ENCODE results near the gene RCC2.
"Not testable (repeated sequence)": the region's sequence is repeated elsewhere in the genome, so short reads cannot be mapped to it uniquely, and the experiment has no call there.

Gene RCC2

DNA sequence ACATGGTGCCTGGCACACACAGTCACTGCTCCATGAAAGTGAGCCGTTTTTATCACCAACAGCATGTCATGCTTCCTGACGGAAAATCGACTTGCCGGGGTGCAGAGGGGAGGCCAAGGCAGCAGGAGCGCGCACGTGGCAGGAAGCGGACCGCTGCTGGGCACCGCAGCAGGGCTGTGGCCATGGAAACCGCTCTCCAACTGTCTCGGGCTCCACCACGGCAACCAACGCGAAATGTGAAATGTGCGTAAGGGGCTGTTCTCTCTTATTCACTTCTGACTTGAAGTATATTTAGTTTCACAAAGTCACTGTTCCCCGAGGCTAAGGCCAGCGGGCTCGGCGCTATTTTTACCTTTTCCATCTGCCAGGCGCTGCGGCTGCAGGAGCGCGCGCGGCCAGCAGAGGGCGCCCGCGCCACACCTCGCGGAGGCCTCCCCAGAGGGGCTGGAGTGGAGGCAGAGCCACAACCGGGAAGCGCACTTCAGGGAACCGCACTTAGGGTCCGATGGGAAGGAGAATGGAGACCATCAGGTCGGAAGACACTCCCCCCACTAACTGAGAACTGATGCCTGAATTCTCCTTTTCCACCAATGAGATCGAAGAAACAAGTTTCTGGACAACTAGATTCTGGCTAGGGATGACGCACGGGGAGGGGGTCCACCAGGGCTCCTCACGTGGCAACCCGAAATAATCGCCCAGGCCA is 19.7 kb downstream of the RCC2 start:
- peak; percentile 52 for DNase-seq (ENCODE audit: low read depth)

DNA sequence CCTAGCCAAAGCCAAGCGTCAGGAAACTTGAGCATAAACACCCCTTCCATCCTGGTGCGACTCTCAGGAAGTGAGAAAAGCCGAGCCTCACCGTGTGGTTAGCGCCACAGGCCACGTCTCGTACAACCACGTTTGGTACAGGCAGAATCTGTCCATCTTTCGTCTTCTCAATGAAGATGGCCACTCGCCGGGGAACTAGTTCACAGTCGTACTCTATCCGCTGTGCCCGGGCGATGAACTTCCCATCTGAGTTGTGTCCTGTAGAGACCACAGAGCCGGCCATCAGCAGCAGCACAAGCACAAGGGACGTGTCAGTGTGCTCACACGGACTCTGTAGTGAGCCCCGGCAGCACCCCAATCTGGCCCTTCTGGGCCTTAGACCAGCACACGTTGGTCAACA is 23.1 kb downstream of the RCC2 start:
- no peak for DNase-seq (ENCODE audit: low read depth)

DNA sequence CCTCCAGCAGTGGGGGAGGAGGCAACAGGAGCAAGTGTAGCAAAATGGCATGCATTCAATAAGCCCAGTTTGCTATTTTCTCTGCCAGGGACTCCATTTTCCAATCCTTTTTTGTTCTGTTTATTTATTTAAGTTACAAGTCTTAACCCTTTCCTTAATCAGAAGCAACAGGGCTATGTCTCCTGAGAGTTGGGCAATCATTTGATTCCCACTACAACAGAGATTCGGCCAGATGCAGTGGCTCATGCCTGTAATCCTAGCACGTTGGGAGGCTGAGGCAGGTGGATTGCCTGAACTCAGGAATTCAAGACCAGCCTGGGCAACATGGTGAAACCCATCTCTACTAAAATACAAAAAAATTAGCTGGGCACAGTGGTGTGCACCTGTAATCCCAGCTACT is 25.5 kb downstream of the RCC2 start:
- no peak for DNase-seq (ENCODE audit: low read depth)

DNA sequence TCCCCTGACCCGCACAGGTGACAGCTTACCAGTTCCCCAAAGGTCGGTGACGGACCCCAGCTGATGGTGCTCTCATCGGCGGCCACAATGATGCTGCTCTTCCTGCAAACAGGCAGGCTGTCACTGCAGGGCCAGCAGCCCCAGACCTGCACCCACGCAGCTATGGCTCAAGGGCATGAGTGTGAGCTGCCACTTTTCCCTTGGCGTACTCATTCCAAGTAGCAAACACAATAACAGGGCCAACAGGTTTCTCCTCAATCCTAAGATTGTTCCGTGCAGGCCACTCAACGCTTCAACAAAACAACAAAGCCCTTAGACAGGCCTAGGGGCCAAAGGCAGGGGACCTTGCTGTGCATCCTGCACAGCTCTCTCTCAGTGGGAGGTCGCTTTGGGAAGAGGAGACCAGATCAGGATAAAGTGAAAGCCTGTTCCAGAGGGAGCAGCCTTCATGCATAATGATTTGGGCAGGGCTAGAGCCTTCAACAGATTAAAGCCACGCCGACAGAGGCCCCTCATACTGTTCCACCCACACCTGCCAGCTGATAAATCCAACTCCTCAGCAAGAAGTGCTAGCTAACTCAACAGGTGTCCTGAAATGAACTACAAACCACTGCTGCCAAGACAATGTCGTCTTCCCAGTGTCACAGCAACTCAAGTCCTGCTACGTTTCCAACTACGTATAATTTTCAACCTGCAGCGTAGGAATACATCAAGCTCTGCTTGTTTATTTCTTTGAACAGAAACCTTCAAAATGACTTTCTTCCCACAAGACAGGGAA is 27.2 kb downstream of the RCC2 start:
- DNase-seq (ENCODE audit: low read depth), result no peak

DNA sequence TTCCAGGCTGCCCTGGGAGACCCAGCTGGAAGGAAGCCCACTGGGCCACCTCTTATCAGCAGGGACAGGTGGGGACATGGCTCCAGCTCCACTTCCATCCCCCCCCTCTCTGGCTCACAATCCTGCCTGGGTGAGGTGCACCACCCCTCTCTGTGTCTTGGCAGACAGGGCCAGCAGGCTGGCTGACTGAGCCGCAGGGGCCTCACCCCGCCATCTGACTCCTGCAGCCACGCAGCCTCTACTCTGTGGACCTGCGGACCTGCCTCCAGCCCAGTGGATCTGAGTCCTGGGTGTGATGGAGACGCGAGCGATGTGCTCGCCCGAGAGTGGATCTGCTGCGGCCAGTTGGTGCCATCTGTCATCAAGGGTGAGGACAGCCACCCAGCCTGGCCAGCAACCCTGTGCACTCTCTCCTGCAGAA is 30.1 kb downstream of the RCC2 start:
- no peak for DNase-seq (ENCODE audit: low read depth)

DNA sequence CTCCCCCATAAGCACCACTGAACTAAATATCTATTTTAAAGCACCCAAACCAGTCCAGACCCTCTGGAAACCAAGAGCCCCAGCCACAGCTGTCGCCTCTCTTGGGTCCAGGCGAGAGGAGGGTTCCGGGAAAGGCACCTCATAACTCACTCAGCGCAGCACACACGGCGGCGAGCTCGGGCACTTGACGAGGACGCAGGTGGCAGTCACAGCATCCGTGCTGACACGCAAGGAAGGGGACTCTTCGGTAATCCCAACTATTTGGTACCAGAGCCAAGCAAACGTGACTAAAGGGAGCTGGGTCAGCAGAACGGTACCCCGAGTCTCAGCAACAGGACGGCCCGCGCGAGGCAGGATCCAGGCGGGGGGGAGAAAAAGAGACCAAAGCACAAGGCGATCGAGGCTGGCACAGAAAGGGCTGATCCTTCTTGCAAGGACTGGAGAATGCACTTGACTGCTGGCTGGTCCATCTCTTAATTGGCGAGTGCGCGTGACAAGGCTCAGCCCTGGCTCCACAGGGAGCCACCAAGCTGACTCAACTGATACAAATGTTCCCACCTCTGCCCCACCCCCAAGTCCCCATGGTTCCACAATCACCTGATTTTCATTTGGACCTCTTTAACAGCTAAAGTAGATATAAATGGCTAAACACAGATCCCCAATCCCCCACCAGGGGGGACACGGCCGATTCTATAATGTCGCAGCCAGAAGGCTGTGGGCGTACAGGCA is 31.5 kb downstream of the RCC2 start:
- not testable (repeated sequence) for DNase-seq (ENCODE audit: low read depth)

DNA sequence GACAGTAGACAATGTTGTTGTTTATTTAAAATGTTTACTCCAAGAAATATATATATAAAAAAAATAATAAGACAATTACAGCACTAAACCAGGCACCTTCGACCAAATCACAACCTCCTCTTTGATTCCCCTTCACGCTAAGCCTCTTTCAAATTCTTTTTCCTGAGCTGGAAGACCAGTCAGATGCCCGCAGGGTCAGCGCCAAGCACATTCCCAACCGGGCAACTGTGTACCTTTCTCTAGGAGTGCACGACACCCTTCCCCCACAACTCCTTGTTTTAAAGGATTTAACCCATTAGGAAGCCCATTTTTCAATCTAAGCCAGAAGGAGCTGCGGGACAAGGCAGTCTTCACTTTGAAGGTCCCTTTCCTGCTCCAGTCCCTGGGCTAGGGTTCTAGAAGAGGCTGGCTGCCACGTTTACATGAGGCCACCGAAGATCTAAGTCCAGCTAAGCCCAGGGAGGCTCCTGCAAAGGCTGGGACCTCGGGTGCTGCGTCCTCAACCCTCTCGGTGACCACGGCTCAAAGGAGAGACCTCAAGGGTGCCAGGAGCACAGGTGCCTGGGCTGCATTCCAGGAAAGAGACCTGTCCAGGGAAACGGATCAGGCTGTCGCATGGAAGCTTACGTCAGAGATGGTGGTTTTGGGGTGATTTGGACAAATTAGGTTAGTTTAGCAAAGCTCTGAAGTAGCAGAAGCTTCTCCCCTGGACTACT is 32.6 kb downstream of the RCC2 start:
- DNase-seq (ENCODE audit: low read depth), result not testable (repeated sequence)

DNA sequence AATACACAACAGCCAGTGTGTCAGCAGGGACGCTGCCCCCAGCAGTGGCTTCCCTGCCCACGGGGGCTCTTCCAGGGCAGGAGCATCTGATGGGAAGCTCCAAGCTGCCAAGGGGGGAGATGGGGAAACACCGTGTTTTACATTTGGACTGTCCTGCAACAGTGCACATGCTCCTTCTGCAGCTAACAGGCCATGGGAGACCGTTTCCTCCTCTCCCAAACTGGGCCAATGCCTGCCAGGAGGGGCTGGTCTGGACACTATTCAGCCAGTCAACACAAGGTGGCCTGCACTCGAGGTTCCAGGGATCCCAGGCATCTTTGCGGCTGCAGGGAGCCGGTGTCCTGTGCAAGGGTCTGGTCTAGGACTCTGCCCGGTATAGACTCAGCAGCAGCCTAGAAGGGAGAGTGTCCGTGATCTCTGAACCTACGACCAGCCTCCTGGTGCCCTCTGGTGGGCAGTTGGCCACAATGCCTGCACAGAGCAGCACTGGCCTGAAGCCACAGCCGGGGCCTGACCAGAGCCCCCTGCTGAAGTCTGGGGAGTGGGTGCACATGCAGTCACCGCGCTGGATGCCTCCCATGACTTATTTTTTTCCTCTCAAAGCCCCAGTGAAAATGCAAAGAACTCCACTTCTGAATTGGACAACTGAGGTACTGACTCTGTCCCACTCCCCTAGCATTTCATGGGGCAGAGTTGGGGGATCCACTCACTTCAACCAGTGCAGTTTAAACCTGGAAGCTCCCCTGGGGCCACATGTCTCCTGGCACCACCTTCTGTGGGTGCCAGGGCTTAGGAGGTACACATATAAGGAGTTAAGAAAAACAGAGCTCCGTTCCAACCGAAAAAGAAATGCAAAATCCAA is 33.3 kb downstream of the RCC2 start:
- DNase-seq (ENCODE audit: low read depth), result peak; percentile 9

DNA sequence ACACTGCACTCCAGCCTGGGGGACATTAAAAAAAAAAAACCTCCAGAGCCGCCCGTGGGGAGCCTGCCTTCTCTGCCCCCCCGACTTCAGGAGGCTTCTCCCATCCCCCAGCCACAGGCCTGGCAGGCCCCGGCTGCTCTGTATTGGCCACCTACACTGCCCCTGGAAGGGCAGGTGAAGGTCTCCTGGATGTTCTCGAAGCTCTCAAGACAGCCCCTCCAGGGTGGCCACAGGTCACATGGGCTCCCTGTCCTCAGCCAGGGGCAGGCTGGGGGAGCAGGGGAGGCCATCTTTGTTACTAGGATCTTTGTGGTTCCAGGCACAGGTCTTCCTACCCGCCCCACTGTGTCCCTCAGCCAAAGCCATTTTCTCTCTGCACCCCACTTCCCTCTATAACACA is 34.7 kb downstream of the RCC2 start:
- DNase-seq (ENCODE audit: low read depth), result no peak

DNA sequence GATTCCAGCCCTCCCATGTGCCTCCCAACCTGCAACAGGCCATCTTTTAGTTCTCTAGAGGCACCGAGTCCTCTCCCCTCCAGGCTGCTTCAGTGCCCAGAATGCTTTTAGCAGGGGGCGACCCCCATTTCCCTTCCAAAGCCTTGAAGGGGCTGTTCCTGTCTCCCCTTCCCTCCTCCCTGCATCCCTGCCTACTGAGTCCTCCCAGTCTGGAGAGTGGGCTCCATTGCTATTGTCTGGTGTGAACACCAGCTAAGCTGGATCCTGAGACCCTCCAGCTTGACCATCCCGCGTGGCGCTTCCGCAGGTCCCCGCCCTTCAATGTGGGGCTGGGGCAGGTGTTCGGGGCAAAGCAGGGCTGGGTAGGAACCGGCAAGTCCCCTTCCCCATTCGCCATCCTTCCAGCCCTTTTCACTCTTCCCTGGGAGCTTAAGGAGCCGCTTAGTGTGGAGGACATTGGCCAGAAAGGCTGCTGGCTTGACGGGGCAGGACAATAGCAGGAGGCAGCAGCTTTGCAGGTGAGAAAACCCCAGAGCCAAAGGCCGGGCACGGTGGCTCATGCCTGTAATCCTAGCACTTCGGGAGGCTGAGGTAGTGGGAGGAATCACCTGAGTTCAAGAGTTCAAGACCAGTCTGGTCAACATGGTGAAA is 35.3 kb downstream of the RCC2 start:
- no peak for DNase-seq (ENCODE audit: low read depth)

DNA sequence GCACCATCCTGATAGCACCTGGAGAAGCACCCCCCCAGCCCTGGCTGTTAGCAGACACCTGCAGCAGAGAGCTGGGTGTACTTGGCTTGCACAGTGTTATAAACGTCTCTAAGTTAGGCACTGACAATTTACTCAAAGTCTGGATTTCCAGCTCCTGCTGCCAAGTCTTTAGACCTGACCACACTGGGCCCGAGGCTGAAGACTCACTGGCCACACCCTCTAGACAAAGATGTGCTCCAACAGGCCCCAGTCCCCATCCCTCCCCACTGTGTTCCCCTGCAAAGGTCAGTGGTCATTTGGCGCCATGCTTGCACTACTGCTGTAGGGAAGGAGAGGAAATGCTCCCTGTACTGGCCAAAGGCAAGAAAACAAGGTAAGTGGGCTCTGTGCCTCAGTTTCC is 36.4 kb downstream of the RCC2 start:
- no peak for DNase-seq (ENCODE audit: low read depth)

DNA sequence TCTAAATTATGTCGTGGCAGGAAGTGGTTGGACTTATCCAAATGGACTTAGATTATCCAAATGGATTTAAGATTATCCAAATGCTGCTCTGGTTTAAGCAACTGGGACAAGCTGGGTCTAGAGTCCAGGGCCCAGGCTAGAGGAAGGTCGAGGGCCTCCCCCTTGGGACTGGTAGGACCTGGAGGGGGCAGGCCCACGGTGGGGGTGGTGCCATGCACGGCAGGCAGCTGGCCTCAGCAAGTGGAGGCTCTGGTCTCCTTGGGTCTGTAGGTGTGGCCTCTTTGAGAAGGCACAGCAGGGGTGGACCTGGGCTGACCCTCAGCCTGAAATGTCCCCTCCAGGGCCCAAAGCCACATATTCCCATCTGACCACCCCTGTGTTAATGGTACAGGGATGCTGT is 37.6 kb downstream of the RCC2 start:
- DNase-seq (ENCODE audit: low read depth), result no peak

DNA sequence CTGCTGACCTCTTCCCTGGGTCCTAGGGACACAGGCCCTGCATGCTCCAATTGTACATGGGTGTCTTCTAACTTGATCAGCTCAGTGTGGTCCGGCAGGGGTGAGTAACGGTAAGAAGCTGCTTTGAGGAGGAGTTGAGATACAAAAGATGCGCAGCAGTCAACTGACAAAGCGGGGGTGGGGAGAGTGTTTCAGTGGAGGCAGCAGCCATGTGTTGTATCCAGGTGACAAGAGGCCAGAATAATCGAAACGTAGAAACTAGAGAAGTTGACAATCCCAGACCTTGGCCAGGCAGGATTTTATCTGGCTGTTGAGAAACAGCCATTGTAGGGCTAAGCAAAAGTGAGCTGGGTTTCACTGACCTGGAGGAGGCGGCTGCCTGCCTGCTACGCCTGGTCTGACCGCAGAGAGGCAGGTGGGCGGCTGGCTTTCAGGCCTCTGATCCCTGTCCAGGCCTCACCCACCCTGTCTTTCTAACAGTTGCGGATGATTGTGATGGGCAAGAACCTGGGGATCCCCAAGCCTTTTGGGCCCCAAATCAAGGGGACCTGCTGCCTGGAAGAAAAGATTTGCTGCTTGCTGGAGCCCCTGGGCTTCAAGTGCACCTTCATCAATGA is 38.6 kb downstream of the RCC2 start:
- no peak for DNase-seq (ENCODE audit: low read depth)

DNA sequence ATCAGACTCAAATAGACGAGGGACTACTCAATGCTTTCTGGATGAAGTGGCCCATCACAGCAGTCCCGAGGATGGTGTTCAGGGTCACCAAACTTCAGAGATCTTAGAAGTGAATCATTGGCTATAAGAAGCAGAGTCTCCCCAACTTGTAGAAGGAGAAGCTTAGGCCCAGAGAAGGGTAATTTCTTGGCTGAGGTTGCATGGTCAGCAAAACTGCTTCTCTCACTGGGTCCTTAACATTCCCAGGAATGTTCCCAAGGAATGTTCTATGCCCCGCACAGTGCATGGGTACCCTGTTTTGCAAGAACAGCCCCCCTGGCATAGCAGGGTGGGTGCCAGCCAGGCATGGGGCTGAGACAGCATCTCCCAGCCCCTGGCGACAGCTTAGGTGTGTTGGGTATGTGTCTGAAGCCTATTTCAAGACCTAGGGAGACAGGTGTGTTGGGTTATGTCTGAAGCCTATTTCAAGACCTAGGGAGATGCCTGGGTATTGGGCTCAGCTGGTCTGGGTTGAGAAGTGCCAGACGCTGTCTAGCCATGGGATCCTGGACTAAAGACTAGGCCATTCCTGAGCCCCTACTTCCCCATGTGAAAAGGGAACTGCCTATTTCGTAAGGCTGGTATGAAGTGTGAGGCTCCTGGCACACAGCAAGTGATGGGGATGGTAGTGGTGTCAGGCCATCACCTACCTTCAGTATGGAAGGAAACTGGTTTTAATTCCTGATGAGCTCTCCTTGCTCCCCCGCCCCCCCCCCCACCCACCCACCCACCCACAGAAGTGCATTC is 41.4 kb downstream of the RCC2 start:
- DNase-seq (ENCODE audit: low read depth), result no peak

DNA sequence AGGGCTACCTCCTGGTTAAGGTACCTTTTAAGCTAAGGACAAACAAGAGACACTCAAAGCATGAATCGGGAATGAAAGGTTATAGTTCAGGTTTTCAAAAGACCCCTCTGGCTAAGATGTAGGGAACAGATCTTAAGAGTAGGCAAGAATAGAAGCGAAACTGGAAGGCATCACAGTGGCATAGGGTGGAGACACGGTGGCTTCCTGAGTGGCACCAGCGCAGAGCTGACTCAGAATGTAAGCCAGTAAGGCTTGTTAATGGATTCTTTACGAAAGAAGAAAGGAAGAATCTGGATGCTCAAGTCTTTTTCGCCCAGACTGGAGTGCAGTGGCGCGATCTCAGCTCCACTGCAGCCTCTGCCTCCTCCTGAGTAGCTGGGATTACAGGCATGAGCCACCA is 46.2 kb downstream of the RCC2 start:
- DNase-seq (ENCODE audit: low read depth), result no peak

DNA sequence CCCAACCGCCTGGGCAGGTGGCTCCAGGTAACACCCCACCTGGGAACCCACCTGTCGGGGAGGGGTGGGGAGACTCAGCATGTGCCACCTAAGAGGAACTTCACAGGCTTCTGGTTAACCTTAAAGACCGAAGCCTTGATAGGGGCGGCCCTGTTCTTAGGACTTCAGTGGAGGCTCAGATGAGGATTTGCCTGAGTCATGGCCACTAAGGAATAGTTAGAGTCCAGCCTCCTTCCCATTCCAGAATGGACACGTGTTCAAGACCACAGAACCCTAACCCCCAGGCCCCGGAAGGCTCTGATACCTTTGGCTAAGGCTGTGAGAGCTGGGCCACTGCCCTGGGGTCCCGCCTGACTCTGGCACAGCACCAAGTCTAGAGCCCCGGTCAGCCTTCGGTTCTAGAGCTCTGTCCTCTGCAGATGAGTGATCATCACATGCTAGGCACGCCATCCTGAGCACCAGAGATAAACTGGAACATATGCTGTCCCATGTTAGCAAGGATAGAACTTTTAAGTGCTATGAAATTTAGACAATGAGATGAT is 47.2 kb downstream of the RCC2 start:
- DNase-seq (ENCODE audit: low read depth), result no peak

DNA sequence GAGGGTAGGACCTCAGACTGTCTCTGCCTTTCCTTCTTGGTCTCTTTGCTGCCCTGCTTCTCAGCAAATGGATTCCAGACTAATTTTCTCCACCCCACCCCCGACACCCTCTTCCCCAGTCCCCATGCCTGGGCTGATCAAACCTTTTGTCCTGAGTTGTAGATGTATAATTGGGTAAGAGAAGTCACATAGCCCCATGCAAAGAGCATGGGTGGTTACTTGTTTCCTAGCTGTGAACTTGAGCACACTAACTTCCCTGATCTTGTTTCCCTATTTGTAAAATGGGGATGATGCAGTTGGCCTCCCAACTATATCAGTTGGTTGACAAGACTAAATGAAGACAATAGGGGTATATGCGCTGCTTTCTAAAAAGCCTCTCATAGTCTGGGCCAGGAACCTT is 58.3 kb downstream of the RCC2 start:
- DNase-seq (ENCODE audit: low read depth), result no peak

DNA sequence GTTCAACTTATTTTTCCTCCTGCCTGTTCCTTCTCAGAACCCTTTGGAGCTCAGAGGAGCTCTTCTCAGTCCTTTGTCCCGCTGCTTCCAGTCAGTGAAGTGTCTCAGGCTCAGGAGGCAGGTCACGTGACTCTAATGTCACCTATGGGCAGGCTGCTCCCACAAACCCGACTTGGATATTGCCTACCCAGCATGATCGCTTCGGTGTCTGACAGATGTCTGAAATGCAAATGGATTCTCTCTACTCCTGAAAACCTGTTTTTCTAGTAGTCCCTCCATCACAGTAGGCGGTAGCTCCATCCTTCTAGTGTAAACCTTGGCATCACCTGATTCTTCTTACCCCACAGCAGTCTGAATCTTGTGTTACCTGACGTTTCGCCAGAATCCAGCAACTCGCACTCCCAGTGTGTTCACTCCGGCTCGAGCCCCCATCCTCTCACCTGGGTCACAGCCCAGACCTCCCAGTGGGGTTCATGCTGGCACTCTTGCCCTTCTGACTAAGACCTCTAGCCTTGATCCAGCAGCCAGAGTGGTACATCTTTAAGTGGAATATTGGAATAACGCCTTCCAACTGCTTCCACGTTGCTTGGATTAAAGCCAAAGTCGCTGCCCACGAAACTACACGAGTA is 62.0 kb downstream of the RCC2 start:
- DNase-seq (ENCODE audit: low read depth), result no peak

DNA sequence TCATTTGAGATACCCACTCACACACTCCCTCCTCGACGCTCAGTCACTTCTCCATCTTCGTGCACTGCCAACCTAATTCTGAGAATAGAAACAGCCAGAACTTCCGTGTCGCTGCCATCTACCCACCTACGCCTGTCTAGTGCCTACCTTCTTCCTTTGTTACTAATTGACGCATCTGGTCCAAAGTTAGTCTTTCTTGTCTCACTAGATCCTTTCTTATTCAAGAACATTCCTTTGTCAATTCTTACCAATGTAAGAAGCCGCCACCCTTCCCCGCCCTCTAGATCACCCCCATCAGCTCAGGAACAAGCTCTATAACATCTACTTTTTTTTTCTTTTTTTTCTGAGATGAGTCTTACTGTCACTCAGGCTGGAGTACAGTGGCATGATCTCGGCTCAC is 63.8 kb downstream of the RCC2 start:
- no peak for DNase-seq (ENCODE audit: low read depth)
